GM23248 (cell line): ENCODE results near the gene CERK.

Source experiments
- EZH2 ChIP-seq: fragments of 200-600 bp; sonication (generic); IDR thresholded peaks from 2 replicates; pipeline ENCODE4 v1.6.1; 2018; ENCODE audit warnings: antibody characterized with exemption, mild to moderate bottlenecking; ENCODE audit not compliant: insufficient read depth, poor library complexity, severe bottlenecking
- EZH2phosphoT487 ChIP-seq: fragments of 200-600 bp; sonication (generic); IDR thresholded peaks from 2 replicates; pipeline ENCODE4 v1.6.1; 2018; ENCODE audit warnings: antibody characterized with exemption, moderate library complexity, mild to moderate bottlenecking, low read depth; ENCODE audit not compliant: insufficient read depth

- TF ChIP-seq EZH2 (no peak), EZH2phosphoT487 (no peak)
Measured at GRCh38 chr22:46654927-46655595, 83.0 kb downstream of the CERK start.
